ENCODE measurements around the gene TAB2. TPM values are rescaled to one million over a fixed set of nuclear protein-coding genes. Genes with fewer than 3 reads are reported as not detected.

Gene TAB2
- total RNA-seq, 1 donor from 2014 or later = 81.8 TPM

- peaks cover 20% of the 10 kb centered on the region for H3K4me1 Mint-ChIP-seq (ENCODE audit: low read depth, unreplicated experiment)
- H2AFZ ChIP-seq (ENCODE audit: low read depth, low read length) = no peak overlapping the region
- no peaks in the 10 kb centered on the region for H3K27me3 ChIP-seq (ENCODE audit: insufficient read depth, low read length)
- TF ChIP-seq, protein P1, sequence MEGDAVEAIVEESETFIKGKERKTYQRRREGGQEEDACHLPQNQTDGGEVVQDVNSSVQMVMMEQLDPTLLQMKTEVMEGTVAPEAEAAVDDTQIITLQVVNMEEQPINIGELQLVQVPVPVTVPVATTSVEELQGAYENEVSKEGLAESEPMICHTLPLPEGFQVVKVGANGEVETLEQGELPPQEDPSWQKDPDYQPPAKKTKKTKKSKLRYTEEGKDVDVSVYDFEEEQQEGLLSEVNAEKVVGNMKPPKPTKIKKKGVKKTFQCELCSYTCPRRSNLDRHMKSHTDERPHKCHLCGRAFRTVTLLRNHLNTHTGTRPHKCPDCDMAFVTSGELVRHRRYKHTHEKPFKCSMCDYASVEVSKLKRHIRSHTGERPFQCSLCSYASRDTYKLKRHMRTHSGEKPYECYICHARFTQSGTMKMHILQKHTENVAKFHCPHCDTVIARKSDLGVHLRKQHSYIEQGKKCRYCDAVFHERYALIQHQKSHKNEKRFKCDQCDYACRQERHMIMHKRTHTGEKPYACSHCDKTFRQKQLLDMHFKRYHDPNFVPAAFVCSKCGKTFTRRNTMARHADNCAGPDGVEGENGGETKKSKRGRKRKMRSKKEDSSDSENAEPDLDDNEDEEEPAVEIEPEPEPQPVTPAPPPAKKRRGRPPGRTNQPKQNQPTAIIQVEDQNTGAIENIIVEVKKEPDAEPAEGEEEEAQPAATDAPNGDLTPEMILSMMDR (IDR thresholded peaks at IDR 0.05; ENCODE audit: insufficient read depth, low read depth, low read length) = no peak
- no peak for TF ChIP-seq EZH2 (IDR thresholded peaks at IDR 0.05; ENCODE audit: insufficient read depth, low read length)
- H3K9me3 ChIP-seq (ENCODE audit: insufficient read depth, low read depth, low read length) = no peaks in the 10 kb centered on the region
- peaks cover 18% of the 10 kb centered on the region for H3K36me3 Mint-ChIP-seq (ENCODE audit: low read depth, unreplicated experiment)
- no peak overlapping the region for H3K9ac ChIP-seq (ENCODE audit: low read length)
- H4K20me1 ChIP-seq (ENCODE audit: insufficient read depth, low read length) = peaks cover 65% of the 10 kb centered on the region
- H3K4me1 ChIP-seq (ENCODE audit: insufficient read depth, low read length) = no peaks in the 10 kb centered on the region
- H3K4me2 ChIP-seq (ENCODE audit: low read length) = no peak overlapping the region
- H3K27ac ChIP-seq (ENCODE audit: low read depth, low read length) = no peak overlapping the region
- peaks cover 7% of the 10 kb centered on the region for H3K36me3 ChIP-seq (ENCODE audit: insufficient read depth, low read length)
- DNase-seq (ENCODE audit: low read depth) = peak; percentile 24
- no peaks in the 10 kb centered on the region for H3K27me3 Mint-ChIP-seq (ENCODE audit: low read depth, unreplicated experiment)
- no peak for FAIRE-seq
- no peak overlapping the region for H3K4me3 ChIP-seq (ENCODE audit: insufficient read depth, low read depth, low read length)
- H3K9me3 Mint-ChIP-seq (ENCODE audit: unreplicated experiment) = peaks cover 2% of the 10 kb centered on the region
- H3K27ac Mint-ChIP-seq (ENCODE audit: unreplicated experiment) = no peak overlapping the region
- no peak overlapping the region for H3K4me3 Mint-ChIP-seq (ENCODE audit: unreplicated experiment)
- peaks cover 83% of the 10 kb centered on the region for H3K79me2 ChIP-seq (ENCODE audit: insufficient read depth, low read length)
These were observed 75.6 kb downstream of the TAB2 start for GRCh38 chr6:149393002-149393679.

DNA sequence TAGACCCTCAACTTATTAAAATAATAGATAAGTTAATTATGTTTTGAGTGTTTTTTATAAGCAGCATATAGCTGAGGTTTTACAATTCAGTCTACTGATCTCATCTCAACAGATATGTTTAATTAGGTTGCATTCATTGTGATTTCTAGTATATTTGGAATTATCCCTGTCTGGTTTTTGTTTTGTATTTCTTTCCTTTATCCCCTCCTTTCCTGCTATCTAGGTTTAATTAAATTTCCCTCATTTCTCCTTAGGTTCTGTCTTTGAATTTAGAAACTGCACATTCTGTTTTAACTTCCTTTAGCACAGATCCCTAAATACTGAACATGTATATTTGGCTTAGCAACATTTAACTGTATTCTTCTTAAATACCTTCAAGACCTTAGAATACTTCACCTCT lies 77.7 kb downstream of the TAB2 start:
- Mint-ChIP-seq H3K27ac (ENCODE audit: unreplicated experiment) (no peak overlapping the region), H3K36me3 (ENCODE audit: low read depth, unreplicated experiment) (peaks cover 17% of the 10 kb centered on the region), H3K4me1 (ENCODE audit: low read depth, unreplicated experiment) (peaks cover 20% of the 10 kb centered on the region), H3K27me3 (ENCODE audit: low read depth, unreplicated experiment) (no peaks in the 10 kb centered on the region), H3K9me3 (ENCODE audit: unreplicated experiment) (peaks cover 2% of the 10 kb centered on the region), H3K4me3 (ENCODE audit: unreplicated experiment) (no peak overlapping the region)
- Histone ChIP-seq H3K9me3 (ENCODE audit: insufficient read depth, low read depth, low read length) (no peaks in the 10 kb centered on the region), H3K79me2 (ENCODE audit: insufficient read depth, low read length) (peaks cover 74% of the 10 kb centered on the region), H3K36me3 (ENCODE audit: insufficient read depth, low read length) (peaks cover 18% of the 10 kb centered on the region), H4K20me1 (ENCODE audit: insufficient read depth, low read length) (peaks cover 58% of the 10 kb centered on the region), H3K4me2 (ENCODE audit: low read length) (no peak overlapping the region), H3K9ac (ENCODE audit: low read length) (no peak overlapping the region), H3K4me1 (ENCODE audit: insufficient read depth, low read length) (no peaks in the 10 kb centered on the region), H3K4me3 (ENCODE audit: insufficient read depth, low read depth, low read length) (no peak overlapping the region), H3K27ac (ENCODE audit: low read depth, low read length) (no peak overlapping the region), H2AFZ (ENCODE audit: low read depth, low read length) (no peak overlapping the region), H3K27me3 (ENCODE audit: insufficient read depth, low read length) (no peaks in the 10 kb centered on the region)
- FAIRE-seq (no peak), DNase-seq (ENCODE audit: low read depth) (no peak)
- TF ChIP-seq, protein P1 (IDR thresholded peaks at IDR 0.05; ENCODE audit: insufficient read depth, low read depth, low read length) = no peak
- no peak for TF ChIP-seq EZH2 (IDR thresholded peaks at IDR 0.05; ENCODE audit: insufficient read depth, low read length)

DNA sequence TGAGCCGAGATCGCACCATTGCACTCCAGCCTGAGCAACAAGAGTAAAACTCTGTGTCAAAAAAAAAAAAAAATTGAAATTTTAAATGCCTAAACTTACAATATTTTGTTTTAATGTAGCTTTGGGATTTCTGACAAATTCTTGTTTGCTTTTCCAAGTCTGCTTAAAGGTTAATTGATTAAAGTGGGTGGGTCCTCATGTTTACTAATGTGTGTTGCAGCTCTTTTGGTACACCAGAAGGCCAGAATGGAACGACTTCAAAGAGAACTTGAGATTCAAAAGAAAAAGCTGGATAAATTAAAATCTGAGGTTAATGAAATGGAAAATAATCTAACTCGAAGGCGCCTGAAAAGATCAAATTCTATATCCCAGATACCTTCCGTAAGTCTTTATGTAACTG lies 79.9 kb downstream of the TAB2 start:
- H3K9ac ChIP-seq (ENCODE audit: low read length) = no peak overlapping the region
- peaks cover 42% of the 10 kb centered on the region for H4K20me1 ChIP-seq (ENCODE audit: insufficient read depth, low read length)
- H3K79me2 ChIP-seq (ENCODE audit: insufficient read depth, low read length) = peaks cover 54% of the 10 kb centered on the region
- peaks cover 20% of the 10 kb centered on the region for H3K36me3 Mint-ChIP-seq (ENCODE audit: low read depth, unreplicated experiment)
- no peak overlapping the region for H3K27ac ChIP-seq (ENCODE audit: low read depth, low read length)
- FAIRE-seq (no peak), DNase-seq (ENCODE audit: low read depth) (no peak)
- H3K27ac Mint-ChIP-seq (ENCODE audit: unreplicated experiment) = no peak overlapping the region
- no peak overlapping the region for H3K4me2 ChIP-seq (ENCODE audit: low read length)
- H3K9me3 ChIP-seq (ENCODE audit: insufficient read depth, low read depth, low read length) = no peaks in the 10 kb centered on the region
- H3K4me3 ChIP-seq (ENCODE audit: insufficient read depth, low read depth, low read length) = no peak overlapping the region
- H3K27me3 ChIP-seq (ENCODE audit: insufficient read depth, low read length) = no peaks in the 10 kb centered on the region
- H3K4me3 Mint-ChIP-seq (ENCODE audit: unreplicated experiment) = no peak overlapping the region
- H3K4me1 Mint-ChIP-seq (ENCODE audit: low read depth, unreplicated experiment) = peaks cover 19% of the 10 kb centered on the region
- peaks cover 24% of the 10 kb centered on the region for H3K36me3 ChIP-seq (ENCODE audit: insufficient read depth, low read length)
- H3K27me3 Mint-ChIP-seq (ENCODE audit: low read depth, unreplicated experiment) = no peaks in the 10 kb centered on the region
- H2AFZ ChIP-seq (ENCODE audit: low read depth, low read length) = no peak overlapping the region
- peaks cover 2% of the 10 kb centered on the region for H3K9me3 Mint-ChIP-seq (ENCODE audit: unreplicated experiment)
- TF ChIP-seq EZH2 (IDR thresholded peaks at IDR 0.05; ENCODE audit: insufficient read depth, low read length) = no peak
- TF ChIP-seq, protein P1 (IDR thresholded peaks at IDR 0.05; ENCODE audit: insufficient read depth, low read depth, low read length) = no peak
- H3K4me1 ChIP-seq (ENCODE audit: insufficient read depth, low read length) = no peaks in the 10 kb centered on the region
